ENCODE measurements around the gene PEPD. TPM values are rescaled to one million over a fixed set of nuclear protein-coding genes. Genes with fewer than 3 reads are reported as not detected.

Gene PEPD
- total RNA-seq, 5 donors from 2014 or later (not counting 1 experiment from before 2014, with no cell fraction given): 23.5 to 38.8 (median 31.8) TPM

DNA sequence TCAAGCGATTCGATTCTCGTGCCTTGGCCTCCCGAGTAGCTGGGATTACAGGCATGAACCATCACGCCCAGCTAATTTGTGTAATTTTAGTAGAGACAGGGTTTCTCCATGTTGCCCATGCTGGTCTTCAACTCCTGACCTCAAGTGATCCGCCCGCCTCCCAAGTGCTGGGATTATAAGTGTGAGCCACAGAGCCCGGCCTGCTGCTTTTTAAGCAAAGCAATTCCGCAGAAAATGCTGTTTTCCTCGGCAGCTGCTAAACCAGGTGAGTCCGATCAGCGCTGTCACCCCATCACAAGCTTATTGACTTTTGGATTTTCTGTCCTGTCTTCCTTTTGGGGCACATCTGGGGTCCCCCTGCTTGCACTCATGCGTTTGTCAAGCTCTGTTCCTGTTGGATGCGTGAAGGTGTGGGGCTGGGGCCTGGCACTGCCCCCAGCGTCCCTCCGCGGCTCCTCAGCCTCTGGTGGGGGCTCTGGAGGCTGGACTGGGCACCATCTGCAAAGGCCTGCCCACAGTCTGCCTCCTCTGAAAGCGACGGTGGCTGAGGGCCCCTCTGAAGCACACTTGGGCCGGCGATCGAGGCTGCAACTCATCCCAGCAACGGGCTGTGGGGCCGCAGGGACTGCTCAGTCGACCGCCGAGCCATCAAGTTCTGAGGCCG lies 122.4 kb downstream of the PEPD start:
- peaks cover 0 to 3% of the 10 kb centered on the region in 2 donors for H3K36me3 ChIP-seq (ENCODE audit: control insufficient read depth in 2 of 2, extremely low read depth in 1 of 2, insufficient read depth in 1 of 2, low read length in 1 of 2)
- WGBS (ENCODE audit: insufficient coverage): 93% methylated on average over 25 of the region's 28 CpGs
- no peak overlapping the region for H3K4me3 Mint-ChIP-seq
- no peaks in the 10 kb centered on the region for H3K27me3 ChIP-seq (replicated peaks in 1 of 2; ENCODE audit: control insufficient read depth in 2 of 2, extremely low read depth in 1 of 2, insufficient read depth in 2 of 2, low read length in 1 of 2)
- ChIA-PET POLR2A (interaction anchor here in 1 of 2 donors (0.7 kb wide), 1 partner anchor 313 kb away, joined by 3 read pairs; no protein-coding TSS in a partner anchor), CTCF (no interaction called here)
- H3K4me1 ChIP-seq (ENCODE audit: control insufficient read depth in 1 of 2, extremely low read depth in 1 of 2, insufficient read depth in 2 of 2, low read length in 2 of 2): no peaks in the 10 kb centered on the region
- no peaks in the 10 kb centered on the region for H3K9me3 Mint-ChIP-seq
- no peak overlapping the region for H3K27ac Mint-ChIP-seq
- no peaks in the 10 kb centered on the region for H3K27me3 Mint-ChIP-seq
- no peak for ATAC-seq (replicated peaks in 1 of 4)
- H3K4me1 Mint-ChIP-seq: no peaks in the 10 kb centered on the region
- H3K9me3 ChIP-seq: no peaks in the 10 kb centered on the region
- no peak overlapping the region for H3K27ac ChIP-seq (ENCODE audit: low read length)
- no peak overlapping the region for H3K4me3 ChIP-seq (ENCODE audit: control insufficient read depth in 1 of 2, extremely low read depth in 1 of 2, low read length in 1 of 2)
- H3K36me3 Mint-ChIP-seq: peaks cover 4% of the 10 kb centered on the region
- DNase-seq: no peak

DNA sequence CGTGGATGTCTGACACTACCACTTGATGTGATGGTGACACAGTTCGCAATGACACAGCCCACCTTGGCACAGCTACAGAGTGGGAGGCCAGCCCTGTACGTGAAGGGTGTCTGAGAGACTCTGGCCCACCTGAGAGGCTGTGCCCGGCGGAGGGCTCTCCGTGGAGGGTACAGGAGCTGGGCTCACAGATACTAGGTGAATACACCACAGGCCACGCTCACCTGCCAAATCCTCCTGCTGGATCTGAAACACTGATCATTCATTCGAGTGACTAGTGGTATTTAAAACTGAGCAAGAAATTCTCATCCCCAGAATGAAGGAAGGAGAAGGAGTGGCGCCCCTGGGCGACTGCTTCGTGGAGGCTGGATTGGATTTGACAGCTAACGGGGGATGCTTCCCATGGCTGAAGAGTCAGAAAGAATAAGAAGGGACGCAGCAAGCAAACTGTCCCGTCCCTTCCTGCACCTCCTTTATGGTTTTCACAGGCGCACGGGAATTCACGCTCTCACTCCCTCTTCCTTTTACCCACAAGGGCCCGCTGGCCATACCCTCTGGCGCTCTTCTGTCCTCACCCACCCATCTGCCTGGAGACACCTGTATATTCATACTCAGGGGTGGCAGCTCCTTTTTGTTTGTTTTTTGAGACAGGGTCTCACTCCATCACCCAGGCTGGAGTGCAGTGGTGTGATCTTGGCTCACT lies 123.1 kb downstream of the PEPD start:
- ATAC-seq (replicated peaks in 1 of 4) (no peak), DNase-seq (no peak)
- no peaks in the 10 kb centered on the region for H3K27me3 ChIP-seq (replicated peaks in 1 of 2; ENCODE audit: control insufficient read depth in 2 of 2, extremely low read depth in 1 of 2, insufficient read depth in 2 of 2, low read length in 1 of 2)
- H3K27ac Mint-ChIP-seq: no peak overlapping the region
- no peaks in the 10 kb centered on the region for H3K4me1 Mint-ChIP-seq
- no peaks in the 10 kb centered on the region for H3K9me3 ChIP-seq
- no peaks in the 10 kb centered on the region for H3K27me3 Mint-ChIP-seq
- peaks cover 4% of the 10 kb centered on the region for H3K36me3 Mint-ChIP-seq
- no peak overlapping the region for H3K27ac ChIP-seq (ENCODE audit: low read length)
- H3K4me1 ChIP-seq (ENCODE audit: control insufficient read depth in 1 of 2, extremely low read depth in 1 of 2, insufficient read depth in 2 of 2, low read length in 2 of 2): no peaks in the 10 kb centered on the region
- CTCF ChIA-PET: no interaction called here
- H3K4me3 ChIP-seq (ENCODE audit: control insufficient read depth in 1 of 2, extremely low read depth in 1 of 2, low read length in 1 of 2): no peak overlapping the region
- 89% methylated on average over 18 of the region's 19 CpGs for WGBS (ENCODE audit: insufficient coverage)
- POLR2A ChIA-PET: interaction anchor here (0.5 to 0.7 kb wide), 2 partner anchors 256 to 312 kb away, joined by 3 to 13 read pairs; no protein-coding TSS in a partner anchor
- H3K9me3 Mint-ChIP-seq: no peaks in the 10 kb centered on the region
- H3K36me3 ChIP-seq (ENCODE audit: control insufficient read depth in 2 of 2, extremely low read depth in 1 of 2, insufficient read depth in 1 of 2, low read length in 1 of 2): peaks cover 0 to 3% of the 10 kb centered on the region in 2 donors
- H3K4me3 Mint-ChIP-seq: no peak overlapping the region

DNA sequence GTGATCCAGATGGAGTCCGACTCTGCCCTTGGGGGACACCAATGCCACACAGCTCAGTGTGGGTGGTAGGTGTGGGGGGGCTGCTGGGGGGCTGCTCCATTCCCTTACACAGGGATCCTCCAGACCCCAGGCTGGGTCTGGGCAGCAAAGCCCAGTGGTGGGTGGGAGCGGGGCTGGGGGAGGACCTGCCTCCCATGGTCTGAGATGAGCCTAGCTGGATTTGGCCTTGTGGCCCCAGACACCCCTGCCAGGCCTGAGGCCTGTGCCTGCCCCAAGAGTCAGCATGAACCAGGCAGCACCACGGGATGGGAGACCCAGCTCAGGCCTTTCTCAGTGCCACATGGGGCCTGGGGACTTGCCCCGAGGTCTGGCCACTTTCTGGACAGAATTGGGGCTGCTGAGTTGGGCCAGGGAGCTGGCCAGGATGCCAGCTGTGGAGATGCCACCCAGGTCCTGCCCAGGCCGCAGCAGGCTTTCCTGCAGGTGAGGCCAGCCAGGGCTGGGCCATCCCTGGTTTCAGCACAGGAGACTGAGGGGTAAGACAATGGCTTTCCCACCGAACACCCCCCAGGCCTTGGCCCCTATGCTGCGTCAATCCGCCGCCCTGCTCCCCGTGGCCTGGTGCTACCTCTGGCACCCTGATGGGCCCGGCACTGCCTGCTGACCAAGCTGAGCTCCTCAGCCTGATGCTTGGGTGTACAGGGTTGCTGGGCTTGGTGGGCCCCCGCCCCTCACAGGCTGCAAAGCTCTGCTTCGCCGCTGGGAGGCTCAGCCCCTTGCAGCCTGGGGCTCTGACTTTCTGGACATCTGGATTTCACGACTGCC lies 123.8 kb downstream of the PEPD start:
- no peaks in the 10 kb centered on the region for H3K27me3 Mint-ChIP-seq

DNA sequence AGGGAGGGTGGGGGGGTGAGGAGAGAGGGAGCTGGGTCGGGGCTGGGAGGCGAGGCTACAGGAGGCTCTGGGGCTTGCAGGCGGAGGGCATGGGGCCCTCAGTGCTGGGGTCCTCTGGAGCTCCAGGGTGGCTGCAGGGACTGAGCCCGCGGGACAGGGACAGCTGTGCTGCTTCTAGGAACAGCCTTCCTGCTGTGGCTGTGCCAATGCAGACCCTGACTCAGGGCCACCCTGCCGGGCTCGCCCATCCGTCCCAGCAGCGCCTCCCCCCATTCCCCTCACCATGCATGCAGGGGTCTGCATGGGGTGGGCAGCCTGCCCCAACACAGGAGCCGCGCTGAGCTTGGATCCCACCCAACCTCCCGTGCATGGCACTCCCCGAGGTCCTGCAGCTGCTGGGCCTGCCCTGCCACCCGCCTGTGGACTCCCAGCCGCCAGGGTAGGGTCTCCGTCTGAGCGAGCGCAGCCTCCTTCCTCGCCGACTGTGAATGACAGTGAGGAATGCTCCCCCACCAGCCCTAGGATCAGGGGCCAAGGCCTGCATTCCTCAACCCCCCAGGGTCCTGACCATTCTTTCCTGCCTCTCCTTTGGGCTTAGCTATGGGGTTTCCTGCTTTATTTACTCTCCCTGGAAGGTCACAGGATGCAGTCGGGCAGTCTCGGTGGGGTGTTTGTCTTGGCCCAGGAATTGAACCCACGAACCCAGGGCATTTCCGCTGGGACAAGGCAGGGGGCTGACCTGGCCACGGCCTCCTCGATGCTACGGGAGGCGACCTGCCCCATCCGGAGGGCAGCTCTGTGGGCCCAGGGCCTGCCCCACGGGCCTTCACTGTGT lies 124.7 kb downstream of the PEPD start:
- H3K4me3 Mint-ChIP-seq: no peak overlapping the region
- no peaks in the 10 kb centered on the region for H3K9me3 Mint-ChIP-seq
- no peaks in the 10 kb centered on the region for H3K27me3 Mint-ChIP-seq
- no peaks in the 10 kb centered on the region for H3K4me1 Mint-ChIP-seq
- ATAC-seq (replicated peaks in 1 of 4) (no peak), DNase-seq (peak in 1 of 35 experiments; percentile 2)
- WGBS (ENCODE audit: insufficient coverage): 94% methylated on average over 28 of the region's 30 CpGs
- Histone ChIP-seq H3K36me3 (ENCODE audit: control insufficient read depth in 2 of 2, extremely low read depth in 1 of 2, insufficient read depth in 1 of 2, low read length in 1 of 2) (no peaks in the 10 kb centered on the region), H3K4me1 (ENCODE audit: control insufficient read depth in 1 of 2, extremely low read depth in 1 of 2, insufficient read depth in 2 of 2, low read length in 2 of 2) (no peaks in the 10 kb centered on the region), H3K27me3 (replicated peaks in 1 of 2; ENCODE audit: control insufficient read depth in 2 of 2, extremely low read depth in 1 of 2, insufficient read depth in 2 of 2, low read length in 1 of 2) (no peaks in the 10 kb centered on the region), H3K4me3 (ENCODE audit: control insufficient read depth in 1 of 2, extremely low read depth in 1 of 2, low read length in 1 of 2) (no peak overlapping the region), H3K27ac (ENCODE audit: low read length) (no peak overlapping the region), H3K9me3 (no peaks in the 10 kb centered on the region)
- H3K27ac Mint-ChIP-seq: no peak overlapping the region
- H3K36me3 Mint-ChIP-seq: peaks cover 4% of the 10 kb centered on the region
- ChIA-PET POLR2A (no interaction called here), CTCF (no interaction called here)

More for the DNA sequence above, 123.8 kb downstream of the PEPD start:
- no peaks in the 10 kb centered on the region for H3K9me3 Mint-ChIP-seq
- POLR2A ChIA-PET: interaction anchor here in 1 of 2 donors (0.5 kb wide), 1 partner anchor 255 kb away, joined by 13 read pairs; no protein-coding TSS in a partner anchor
- Histone ChIP-seq H3K4me1 (ENCODE audit: control insufficient read depth in 1 of 2, extremely low read depth in 1 of 2, insufficient read depth in 2 of 2, low read length in 2 of 2) (no peaks in the 10 kb centered on the region), H3K27me3 (replicated peaks in 1 of 2; ENCODE audit: control insufficient read depth in 2 of 2, extremely low read depth in 1 of 2, insufficient read depth in 2 of 2, low read length in 1 of 2) (no peaks in the 10 kb centered on the region), H3K27ac (ENCODE audit: low read length) (no peak overlapping the region), H3K4me3 (ENCODE audit: control insufficient read depth in 1 of 2, extremely low read depth in 1 of 2, low read length in 1 of 2) (no peak overlapping the region), H3K9me3 (no peaks in the 10 kb centered on the region), H3K36me3 (ENCODE audit: control insufficient read depth in 2 of 2, extremely low read depth in 1 of 2, insufficient read depth in 1 of 2, low read length in 1 of 2) (no peaks in the 10 kb centered on the region)
- no peak overlapping the region for H3K27ac Mint-ChIP-seq
- H3K36me3 Mint-ChIP-seq: peaks cover 4% of the 10 kb centered on the region
- DNase-seq (peak in 1 of 35 experiments; percentile 0), ATAC-seq (replicated peaks in 1 of 4) (no peak)
- no peaks in the 10 kb centered on the region for H3K4me1 Mint-ChIP-seq
- CTCF ChIA-PET: no interaction called here
- 86% methylated on average over 11 of the region's 15 CpGs for WGBS (ENCODE audit: insufficient coverage)
- H3K4me3 Mint-ChIP-seq: no peak overlapping the region

DNA sequence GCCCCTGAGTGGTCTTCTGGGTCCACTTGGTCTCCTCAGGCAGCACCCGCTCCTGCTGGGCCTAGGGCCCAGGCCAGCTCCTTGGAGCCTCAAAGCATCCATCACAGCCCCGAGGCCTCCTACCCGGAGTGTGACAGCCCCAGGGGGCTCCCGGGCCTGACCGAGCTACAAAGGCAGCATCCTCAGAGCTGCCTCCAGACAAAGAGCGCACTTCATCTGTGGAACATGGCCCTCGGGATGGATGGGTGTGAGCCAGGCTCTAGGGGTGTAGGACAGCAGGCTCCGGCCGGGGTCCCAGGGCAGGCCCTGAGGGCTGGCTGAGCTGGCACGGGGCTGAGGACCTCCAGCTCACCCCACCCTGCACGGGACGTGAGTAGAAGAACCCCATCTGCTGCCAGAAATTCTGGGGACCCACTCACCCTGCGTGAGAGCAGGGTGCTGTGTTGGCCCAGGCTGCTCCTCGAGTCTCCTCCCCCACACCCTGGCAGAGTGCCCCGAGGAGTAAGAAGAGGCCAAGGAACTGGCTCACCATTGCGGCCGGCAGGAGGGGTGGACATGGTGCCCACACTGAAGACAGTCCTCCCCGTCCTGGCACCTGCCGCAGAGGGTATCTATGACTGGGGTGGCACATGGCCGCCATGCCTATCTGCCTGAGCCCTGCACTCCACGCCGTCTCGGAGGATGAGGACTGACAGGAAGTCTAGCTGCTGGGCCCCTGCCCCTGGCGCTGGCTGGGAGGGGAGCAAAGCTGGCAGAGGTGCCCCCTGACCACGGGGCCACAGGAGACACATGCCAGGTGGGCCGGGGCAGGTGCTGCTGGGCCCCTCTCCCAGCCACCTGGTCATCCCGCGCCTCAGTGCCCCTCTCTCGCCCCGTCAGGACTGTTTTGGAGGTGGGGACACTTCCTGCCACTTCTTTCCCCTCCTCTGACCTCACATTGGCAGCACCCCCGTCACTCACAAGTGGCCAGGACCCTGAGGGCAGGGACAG lies 125.7 kb downstream of the PEPD start:
- Histone ChIP-seq H3K27ac (ENCODE audit: low read length) (no peak overlapping the region), H3K4me3 (ENCODE audit: control insufficient read depth in 1 of 2, extremely low read depth in 1 of 2, low read length in 1 of 2) (no peak overlapping the region), H3K4me1 (ENCODE audit: control insufficient read depth in 1 of 2, extremely low read depth in 1 of 2, insufficient read depth in 2 of 2, low read length in 2 of 2) (no peaks in the 10 kb centered on the region), H3K27me3 (replicated peaks in 1 of 2; ENCODE audit: control insufficient read depth in 2 of 2, extremely low read depth in 1 of 2, insufficient read depth in 2 of 2, low read length in 1 of 2) (no peaks in the 10 kb centered on the region), H3K36me3 (ENCODE audit: control insufficient read depth in 2 of 2, extremely low read depth in 1 of 2, insufficient read depth in 1 of 2, low read length in 1 of 2) (no peaks in the 10 kb centered on the region), H3K9me3 (no peaks in the 10 kb centered on the region)
- peak in 1 of 35 experiments; percentile 2 for DNase-seq
- 90% methylated on average over 26 of the region's 31 CpGs for WGBS (ENCODE audit: insufficient coverage)
- no peak overlapping the region for H3K27ac Mint-ChIP-seq
- POLR2A ChIA-PET: no interaction called here
- H3K36me3 Mint-ChIP-seq: peaks cover 4% of the 10 kb centered on the region
- ATAC-seq (replicated peaks in 1 of 4): no peak
- CTCF ChIA-PET: interaction anchor here in 1 of 2 donors (1.0 kb wide), 1 partner anchor 35 kb away, joined by 3 read pairs; no protein-coding TSS in a partner anchor
- H3K4me3 Mint-ChIP-seq: no peak overlapping the region
- H3K4me1 Mint-ChIP-seq: no peaks in the 10 kb centered on the region
- no peaks in the 10 kb centered on the region for H3K27me3 Mint-ChIP-seq
- no peaks in the 10 kb centered on the region for H3K9me3 Mint-ChIP-seq

Measured in T-cell (primary cell).